Gastrocnemius medialis (tissue), 4 donors: ENCODE measurements around the gene HERPUD1. TPM values are rescaled to one million over a fixed set of nuclear protein-coding genes. Genes with fewer than 3 reads are reported as not detected.

Source experiments
- ATAC-seq, 2 donors: fragments of 150-250 bp; one replicate each; pipeline ENCODE4 v1.9.1; 2016
- DNase-seq, 2 donors: peaks; one replicate each; pipeline ENCODE4 v3.0.0-alpha.2; 2019
- H3K27ac ChIP-seq, 4 donors: fragments of 200-600 bp; sonication (generic); 1 replicate in 1 of 4; 2 replicates in 3 of 4; pipeline ENCODE4 v1.5.1; 2016 to 2018; ENCODE audit warnings: mild to moderate bottlenecking in 2 of 4, moderate library complexity in 1 of 4
- H3K27me3 ChIP-seq, 3 donors: fragments of 200-600 bp; sonication (generic) in 2 of 3; 1 replicate in 1 of 3; 2 replicates in 2 of 3; pipeline versions ENCODE4 v1.5.1 to v1.6.0; 2016 to 2019; ENCODE audit warnings: mild to moderate bottlenecking in 1 of 3, moderate library complexity in 1 of 3
- H3K36me3 ChIP-seq, 2 donors: fragments of 200-600 bp; sonication (generic) in 1 of 2; one replicate each; pipeline ENCODE4 v1.5.1; 2017 to 2018
- H3K4me1 ChIP-seq, 2 donors: fragments of 200-600 bp; sonication (generic) in 1 of 2; one replicate each; pipeline ENCODE4 v1.5.1; 2016 to 2017; ENCODE audit warnings: mild to moderate bottlenecking in 2 of 2
- H3K4me3 ChIP-seq, 4 donors: fragments of 200-600 bp; sonication (generic) in 3 of 4; 1 replicate in 1 of 4; 2 replicates in 3 of 4; pipeline ENCODE4 v1.5.1; 2016 to 2019; ENCODE audit warnings: mild to moderate bottlenecking in 2 of 4
- H3K9me3 ChIP-seq, 3 donors: fragments of 200-600 bp; sonication (generic) in 2 of 3; 1 replicate in 1 of 3; 2 replicates in 2 of 3; pipeline ENCODE4 v1.5.1; 2016 to 2019
- POLR2A ChIP-seq, 2 donors: fragments of 450-650 bp; IDR thresholded peaks; one replicate each; pipeline ENCODE4 v1.6.1; 2017; ENCODE audit warnings: antibody characterized with exemption in 2 of 2, mild to moderate bottlenecking in 2 of 2, moderate library complexity in 2 of 2
- in situ Hi-C, 4 donors: fragments of 200-750 bp; cut with MboI; loops; one replicate each; pipeline versions ENCODE4 v1.15.0 to v1.8.0; 2017; ENCODE audit warnings: low sequenced_read_pairs in 4 of 4
- intact Hi-C: fragments of 100-400 bp; cut with DNase I; formaldehyde crosslinking; loops from one replicate; pipeline ENCODE4 v1.15.1; 2023; ENCODE audit warnings: low total_unique reads
- total RNA-seq, 4 donors: library from RNA; depleted of rRNA; stranded (reverse); fragments of >200 nt; gene quantifications; one replicate each; pipeline versions ENCODE4 v1.1.0 to v1.2.3, GENCODE V29; 2016
- TF ChIP-seq, protein P1 (sequence below), 5 experiments: fragments of 450-650 bp in 3 of 5; fragments of 200-600 bp in 2 of 5; sonication (generic) in 2 of 5; IDR thresholded peaks in 4 of 5; conservative IDR thresholded peaks in 1 of 5; 1 replicate in 4 of 5; 2 replicates in 1 of 5; pipeline ENCODE4 v1.5.1; 2016 to 2019; ENCODE audit warnings: antibody characterized with exemption in 5 of 5, mild to moderate bottlenecking in 3 of 5, moderate library complexity in 3 of 5

Gene HERPUD1
- total RNA-seq, 4 donors from 2014 or later: 110 to 281 (median 125) TPM

DNA sequence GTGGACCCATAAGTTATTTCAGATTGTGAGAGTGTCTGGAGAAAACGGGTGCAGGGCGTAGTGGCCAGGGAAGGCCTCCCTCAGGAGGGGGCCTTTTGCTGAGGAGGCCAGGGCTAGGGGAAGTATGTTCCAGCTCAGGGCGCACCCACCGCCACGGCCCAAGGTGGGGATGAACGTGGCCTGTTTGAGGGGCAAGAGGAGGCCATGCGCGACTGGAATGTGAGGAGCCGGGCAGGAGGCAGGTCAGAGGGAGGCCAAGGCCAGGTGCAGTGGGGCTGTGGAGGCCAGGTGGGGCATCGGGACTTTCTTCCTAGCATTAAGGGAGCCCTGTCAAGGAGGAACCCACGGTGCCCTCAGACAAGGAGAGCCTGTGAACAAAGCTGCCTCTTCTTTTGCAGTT, 40.3 kb upstream of the HERPUD1 start:
- Histone ChIP-seq H3K27ac (no peak overlapping the region), H3K36me3 (no peaks in the 10 kb centered on the region), H3K4me1 (no peaks in the 10 kb centered on the region), H3K9me3 (no peaks in the 10 kb centered on the region), H3K4me3 (no peak overlapping the region), H3K27me3 (no peaks in the 10 kb centered on the region)
- TF ChIP-seq POLR2A (IDR thresholded peaks at IDR 0.05): no peak
- in situ Hi-C loops (no loop called here), intact Hi-C loops (no loop called here)
- ATAC-seq (no peak), DNase-seq (no peak)

DNA sequence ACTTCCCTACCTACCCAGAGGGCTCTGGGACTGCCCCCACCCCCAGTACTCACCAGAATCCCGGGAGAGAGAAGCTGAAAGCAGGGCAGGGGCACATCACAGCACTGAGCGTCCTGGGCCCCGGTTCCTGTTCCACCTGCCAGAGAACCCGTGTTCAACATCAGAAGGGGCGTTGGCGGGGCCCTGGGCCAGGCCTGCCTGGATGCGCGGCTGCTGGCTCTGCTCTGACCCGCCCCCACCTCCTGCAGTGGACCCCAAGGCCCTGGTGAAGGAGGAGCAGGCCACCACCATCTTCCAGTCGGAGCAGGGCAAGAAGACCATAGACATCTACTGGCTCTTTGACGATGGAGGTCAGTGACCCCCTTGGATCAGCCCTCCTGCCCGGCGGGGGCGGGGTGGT, 39.2 kb upstream of the HERPUD1 start:
- intact Hi-C loops (no loop called here), in situ Hi-C loops (no loop called here)
- H3K9me3 ChIP-seq: no peaks in the 10 kb centered on the region
- DNase-seq (no peak), ATAC-seq (no peak)
- H3K36me3 ChIP-seq: no peaks in the 10 kb centered on the region
- TF ChIP-seq, protein P1, sequence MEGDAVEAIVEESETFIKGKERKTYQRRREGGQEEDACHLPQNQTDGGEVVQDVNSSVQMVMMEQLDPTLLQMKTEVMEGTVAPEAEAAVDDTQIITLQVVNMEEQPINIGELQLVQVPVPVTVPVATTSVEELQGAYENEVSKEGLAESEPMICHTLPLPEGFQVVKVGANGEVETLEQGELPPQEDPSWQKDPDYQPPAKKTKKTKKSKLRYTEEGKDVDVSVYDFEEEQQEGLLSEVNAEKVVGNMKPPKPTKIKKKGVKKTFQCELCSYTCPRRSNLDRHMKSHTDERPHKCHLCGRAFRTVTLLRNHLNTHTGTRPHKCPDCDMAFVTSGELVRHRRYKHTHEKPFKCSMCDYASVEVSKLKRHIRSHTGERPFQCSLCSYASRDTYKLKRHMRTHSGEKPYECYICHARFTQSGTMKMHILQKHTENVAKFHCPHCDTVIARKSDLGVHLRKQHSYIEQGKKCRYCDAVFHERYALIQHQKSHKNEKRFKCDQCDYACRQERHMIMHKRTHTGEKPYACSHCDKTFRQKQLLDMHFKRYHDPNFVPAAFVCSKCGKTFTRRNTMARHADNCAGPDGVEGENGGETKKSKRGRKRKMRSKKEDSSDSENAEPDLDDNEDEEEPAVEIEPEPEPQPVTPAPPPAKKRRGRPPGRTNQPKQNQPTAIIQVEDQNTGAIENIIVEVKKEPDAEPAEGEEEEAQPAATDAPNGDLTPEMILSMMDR (IDR thresholded peaks at IDR 0.05 in 4 of 5, conservative IDR thresholded peaks at IDR 0.05 in 1 of 5): no peak
- no peak for TF ChIP-seq POLR2A (IDR thresholded peaks at IDR 0.05)
- no peaks in the 10 kb centered on the region for H3K4me1 ChIP-seq
- no peak overlapping the region for H3K4me3 ChIP-seq
- no peaks in the 10 kb centered on the region for H3K27me3 ChIP-seq
- no peak overlapping the region for H3K27ac ChIP-seq

GRCh38 chr16:56894331-56894917, 37.5 kb upstream of the HERPUD1 start:
- DNase-seq (no peak), ATAC-seq (no peak)
- in situ Hi-C loops: no loop called here

DNA sequence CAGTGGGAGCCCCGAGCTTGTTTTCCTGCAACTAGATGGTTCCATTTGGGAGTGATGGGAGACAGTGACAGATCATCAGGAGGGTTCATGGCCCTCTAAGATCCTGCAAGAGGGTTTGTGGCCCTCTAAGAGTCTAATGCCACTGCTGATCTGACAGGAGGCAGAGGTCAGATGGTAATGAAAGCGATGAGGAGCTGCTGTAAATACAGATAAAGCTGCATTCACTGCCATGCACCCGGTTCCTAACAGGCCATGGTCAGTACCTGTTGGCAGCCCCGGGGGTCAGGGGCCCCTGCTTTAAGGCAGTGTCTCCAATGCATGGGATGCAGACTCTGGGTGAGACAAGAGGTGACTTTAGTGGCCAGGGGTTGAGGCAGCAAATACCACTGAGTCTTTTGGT, 36.1 kb upstream of the HERPUD1 start:
- no peak for ATAC-seq
- H3K36me3 ChIP-seq: no peaks in the 10 kb centered on the region
- in situ Hi-C loops (no loop called here), intact Hi-C loops (no loop called here)
- no peak overlapping the region for H3K4me3 ChIP-seq
- no peaks in the 10 kb centered on the region for H3K9me3 ChIP-seq
- no peak for DNase-seq
- TF ChIP-seq POLR2A (IDR thresholded peaks at IDR 0.05): no peak
- TF ChIP-seq, protein P1 (IDR thresholded peaks at IDR 0.05 in 4 of 5, conservative IDR thresholded peaks at IDR 0.05 in 1 of 5): no peak
- no peaks in the 10 kb centered on the region for H3K4me1 ChIP-seq
- H3K27me3 ChIP-seq: no peaks in the 10 kb centered on the region
- H3K27ac ChIP-seq: no peak overlapping the region

More at GRCh38 chr16:56894331-56894917, 37.5 kb upstream of the HERPUD1 start:
- TF ChIP-seq POLR2A (IDR thresholded peaks at IDR 0.05): no peak
- TF ChIP-seq, protein P1 (IDR thresholded peaks at IDR 0.05 in 4 of 5, conservative IDR thresholded peaks at IDR 0.05 in 1 of 5): no peak
- H3K4me3 ChIP-seq: no peak overlapping the region
- no peaks in the 10 kb centered on the region for H3K36me3 ChIP-seq
- no peaks in the 10 kb centered on the region for H3K9me3 ChIP-seq
- intact Hi-C loops: no loop called here
- no peaks in the 10 kb centered on the region for H3K27me3 ChIP-seq
- no peak overlapping the region for H3K27ac ChIP-seq
- no peaks in the 10 kb centered on the region for H3K4me1 ChIP-seq

- intact Hi-C loops: no loop called here
- ATAC-seq (no peak), DNase-seq (no peak)
- Histone ChIP-seq H3K4me1 (no peaks in the 10 kb centered on the region), H3K27ac (no peak overlapping the region), H3K36me3 (no peaks in the 10 kb centered on the region), H3K4me3 (no peak overlapping the region), H3K27me3 (no peaks in the 10 kb centered on the region), H3K9me3 (no peaks in the 10 kb centered on the region)
- in situ Hi-C loops: no loop called here
- TF ChIP-seq POLR2A (IDR thresholded peaks at IDR 0.05): no peak
- TF ChIP-seq, protein P1 (IDR thresholded peaks at IDR 0.05 in 4 of 5, conservative IDR thresholded peaks at IDR 0.05 in 1 of 5): no peak
Observed at GRCh38 chr16:56896244-56896643, 35.7 kb upstream of the HERPUD1 start.
